ENCODE results near the gene G2E3. TPM values are rescaled to one million over a fixed set of nuclear protein-coding genes. Genes with fewer than 3 reads are reported as not detected.

G2E3 gene
- total and polyA plus RNA-seq, 2 donors (not counting 3 experiments of a cell fraction or from before 2014, with no cell fraction given) = 4.2 to 34.8 TPM

DNA sequence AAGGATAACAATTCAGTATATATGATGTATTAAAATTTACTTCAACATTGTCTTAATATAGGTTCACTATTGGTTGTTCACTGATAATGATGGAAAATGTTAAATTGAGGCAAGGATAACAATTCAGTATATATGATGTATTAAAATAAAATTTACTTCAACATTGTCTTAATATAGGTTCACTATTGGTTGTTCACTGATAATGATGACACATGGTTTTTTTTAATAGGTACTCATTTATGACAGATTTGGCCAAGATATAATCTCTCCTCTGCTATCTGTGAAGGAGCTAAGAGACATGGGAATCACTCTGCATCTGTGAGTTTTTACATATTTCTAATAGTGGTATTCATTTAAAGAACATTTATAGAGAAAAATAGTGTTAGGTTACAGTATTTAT is 71.3 kb downstream of the G2E3 start:
- FAIRE-seq (no peak), DNase-seq (ENCODE audit: low read depth, low spot score) (no peak)
- H2AFZ ChIP-seq (ENCODE audit: low read depth, low read length) = no peak overlapping the region
- no peaks in the 10 kb centered on the region for H3K27me3 ChIP-seq (ENCODE audit: control insufficient read depth in 2 of 2, insufficient read depth in 2 of 2, low read length in 2 of 2)
- no peak overlapping the region for H3K4me2 ChIP-seq (ENCODE audit: insufficient read depth, low read length)
- no peak overlapping the region for H3K27ac ChIP-seq (ENCODE audit: insufficient read depth, low read depth, low read length)
- H3K79me2 ChIP-seq (ENCODE audit: control insufficient read depth, insufficient read depth, low read length) = peaks cover 39% of the 10 kb centered on the region
- H4K20me1 ChIP-seq (replicated peaks; ENCODE audit: control insufficient read depth, extremely low read depth, insufficient read depth, low read length) = no peaks in the 10 kb centered on the region
- intact Hi-C loops (cut with micrococcal nuclease) = no loop called here
- no peak overlapping the region for H3K4me3 ChIP-seq (replicated peaks in 1 of 3; ENCODE audit: insufficient read depth in 1 of 3, low read depth in 1 of 3, low read length in 3 of 3)
- H3K4me1 ChIP-seq (ENCODE audit: control insufficient read depth, extremely low read depth, insufficient read depth, low read length) = no peaks in the 10 kb centered on the region
- TF ChIP-seq POLR2A (IDR thresholded peaks at IDR 0.05; ENCODE audit: low read depth, low read length) = no peak
- TF ChIP-seq GATA2 (IDR thresholded peaks at IDR 0.05; ENCODE audit: insufficient read depth, insufficient read length, low read depth, low read length) = no peak
- TF ChIP-seq MYC (IDR thresholded peaks at IDR 0.05; ENCODE audit: low read depth, low read length) = no peak
- no peak for TF ChIP-seq JUN (IDR thresholded peaks at IDR 0.05; ENCODE audit: borderline replicate concordance, insufficient read depth, insufficient read length, low read depth)
- TF ChIP-seq CTCF (IDR thresholded peaks at IDR 0.05; ENCODE audit: extremely low read depth in 1 of 2, insufficient read depth in 1 of 2, low read depth in 1 of 2, low read length in 2 of 2) = no peak
- no peak for TF ChIP-seq POLR2AphosphoS5 (IDR thresholded peaks at IDR 0.05; ENCODE audit: insufficient read depth, low read depth, low read length)
- TF ChIP-seq, protein P1, sequence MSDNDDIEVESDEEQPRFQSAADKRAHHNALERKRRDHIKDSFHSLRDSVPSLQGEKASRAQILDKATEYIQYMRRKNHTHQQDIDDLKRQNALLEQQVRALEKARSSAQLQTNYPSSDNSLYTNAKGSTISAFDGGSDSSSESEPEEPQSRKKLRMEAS (IDR thresholded peaks at IDR 0.05; ENCODE audit: insufficient read depth, insufficient read length) = no peak
- no peak for TF ChIP-seq EZH2 (IDR thresholded peaks at IDR 0.05; ENCODE audit: borderline replicate concordance, low read depth, low read length, severe bottlenecking)
- TF ChIP-seq FOS (IDR thresholded peaks at IDR 0.05; ENCODE audit: borderline replicate concordance, insufficient read depth, low read length) = no peak
- CTCF ChIA-PET = no interaction called here
- H3K9me1 ChIP-seq (replicated peaks; ENCODE audit: control insufficient read depth, extremely low read depth, insufficient read depth, low read length) = no peaks in the 10 kb centered on the region
- dilution Hi-C loops (cut with MboI; ENCODE audit: extremely low pct_ligation_motif_present, low sequenced_read_pairs) = no loop called here
- no TSS peak for BruUV-seq (replicated peaks)
- H3K9ac ChIP-seq (replicated peaks; ENCODE audit: extremely low read depth, insufficient read depth, low read length) = no peak overlapping the region
- POLR2A ChIA-PET = interaction anchor here (0.6 kb wide), 1 partner anchor 85 kb away, joined by 3 read pairs; no protein-coding TSS in a partner anchor
- no peaks in the 10 kb centered on the region for H3K9me3 ChIP-seq (replicated peaks; ENCODE audit: control insufficient read depth, insufficient read depth, low read length)
- peaks cover 0 to 9% of the 10 kb centered on the region in 2 experiments for H3K36me3 ChIP-seq (ENCODE audit: control insufficient read depth in 2 of 2, extremely low read depth in 1 of 2, insufficient read depth in 2 of 2, low read length in 2 of 2)

Measured in endothelial cell of umbilical vein (primary cell).